Kidney glomerular epithelial cell (primary cell): ENCODE measurements around the gene ILF3.

ENCODE experiments used
- DNase-seq: peaks from one replicate; lab custom pipeline; 2025; lab: John Stamatoyannopoulos, UW

Gene ILF3

GRCh38 chr19:10730932-10731331 is 76.8 kb downstream of the ILF3 start:
- DNase-seq: no peak

DNA sequence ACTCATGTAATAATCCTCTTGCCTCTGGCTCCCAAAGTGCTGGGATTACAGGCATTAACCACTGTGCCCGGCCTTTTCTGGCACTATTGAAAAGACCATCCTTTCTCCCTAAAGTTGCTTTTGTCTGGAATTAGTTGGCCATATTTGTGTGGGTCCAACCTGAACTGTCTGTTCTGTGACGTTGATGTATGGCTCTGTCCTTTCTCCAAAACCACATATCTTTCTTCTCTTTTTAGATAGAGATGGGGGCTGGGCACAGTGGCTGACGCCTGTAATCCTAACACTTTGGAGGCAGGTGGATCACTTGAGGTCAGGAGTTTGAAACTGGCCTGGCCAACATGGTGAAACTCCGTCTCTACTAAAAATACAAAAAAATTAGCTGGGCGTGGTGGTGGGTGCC is 81.6 kb downstream of the ILF3 start:
- DNase-seq: no peak

- DNase-seq: no peak
Observed at GRCh38 chr19:10736189-10736588, 82.0 kb downstream of the ILF3 start.

- DNase-seq: no peak
Observed at GRCh38 chr19:10736916-10737551, 82.9 kb downstream of the ILF3 start.

DNA sequence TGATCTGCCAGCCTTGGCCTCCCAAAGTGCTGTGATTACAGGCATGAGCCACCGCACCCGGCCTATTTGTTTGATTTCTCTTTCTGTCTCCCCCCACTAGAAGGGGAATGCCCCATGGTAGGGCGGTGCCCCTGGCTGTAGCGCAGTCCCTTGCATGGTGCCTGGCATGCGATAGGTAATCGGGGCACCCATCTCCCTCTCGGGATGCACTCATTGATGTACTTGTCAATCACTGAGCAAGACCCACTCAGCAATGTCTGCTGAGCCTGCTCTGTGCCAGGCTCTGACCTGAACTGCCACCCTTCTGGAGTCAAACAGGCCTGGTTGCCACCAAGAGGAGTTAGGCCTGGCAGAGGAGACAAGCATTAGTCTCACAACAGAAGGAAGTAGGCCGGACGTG is 83.6 kb downstream of the ILF3 start:
- DNase-seq: no peak

DNA sequence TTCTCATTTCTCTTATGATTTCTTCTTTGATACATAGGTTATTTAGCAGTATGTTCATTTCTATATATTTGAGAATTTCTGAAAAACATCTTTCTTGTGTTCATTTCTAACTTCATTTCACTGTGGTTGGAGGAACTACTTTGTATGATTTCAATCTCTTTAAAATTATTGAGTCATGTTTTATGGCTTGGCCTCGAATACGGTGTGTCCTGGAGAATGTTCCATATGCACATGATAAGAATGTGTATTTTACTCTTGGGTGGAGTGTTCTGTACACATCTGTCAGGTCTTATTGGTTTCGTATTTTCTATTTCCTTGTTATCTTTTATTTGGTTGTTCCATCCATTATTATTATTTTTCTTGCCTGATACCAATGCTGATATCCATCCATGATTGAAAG is 86.7 kb downstream of the ILF3 start:
- DNase-seq: no peak
